Activated T-helper 1 cell treated with anti-CD3 and anti-CD28 coated beads, Interleukin-2, amount 50 U/mL, for 16 hours (primary cell): Measurements from ENCODE around the gene ROS1.
"Not testable (repeated sequence)": the region's sequence is repeated elsewhere in the genome, so short reads cannot be mapped to it uniquely, and the experiment has no call there.

Experiments
- DNase-seq, 2 donors: peaks; one replicate each; pipeline ENCODE4 v3.0.0-alpha.2; 2020; ENCODE audit warnings: low read depth in 1 of 2, low spot score in 1 of 2

Gene ROS1

DNA sequence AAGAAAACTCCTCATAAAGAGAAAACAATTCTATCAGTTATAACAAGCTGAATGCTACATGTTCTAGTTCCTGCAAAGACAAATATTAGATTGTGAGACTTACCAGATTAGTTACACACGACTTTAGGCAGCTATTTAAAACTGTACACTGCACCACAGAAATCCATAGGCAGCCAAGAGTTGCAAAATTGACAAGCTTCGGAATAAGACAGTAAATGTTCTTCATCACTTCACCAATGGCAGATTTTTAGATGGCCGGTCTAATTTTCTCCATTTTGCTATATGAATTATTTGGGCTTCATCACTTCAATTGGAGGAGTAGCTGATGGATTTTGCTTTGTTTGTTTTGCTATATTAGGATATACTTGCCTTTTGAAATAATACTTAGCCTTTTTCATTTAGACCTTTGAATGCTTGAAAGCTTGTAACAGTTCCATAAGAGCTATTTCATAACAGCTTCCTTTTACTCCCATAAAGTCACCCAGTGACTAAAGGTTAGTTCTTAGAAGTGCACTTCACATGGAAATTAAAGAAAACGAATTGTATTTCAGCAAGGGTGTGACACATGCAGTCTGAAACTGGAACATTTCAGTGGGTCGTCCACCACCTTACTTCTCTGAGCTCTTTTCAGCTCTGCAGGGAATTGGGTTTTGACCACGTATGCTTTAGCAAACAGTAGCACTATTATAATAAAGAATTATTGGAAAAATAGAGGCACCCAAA is at the start of gene ROS1:
ROS1 (minus strand) TSS at position 512 of the 723 bp plus-strand sequence; CDS start at position 226, 286 bp downstream.
- no peak for DNase-seq

GRCh38 chr6:117473401-117473800 is 47.7 kb upstream of the ROS1 start:
- no peak for DNase-seq

DNA sequence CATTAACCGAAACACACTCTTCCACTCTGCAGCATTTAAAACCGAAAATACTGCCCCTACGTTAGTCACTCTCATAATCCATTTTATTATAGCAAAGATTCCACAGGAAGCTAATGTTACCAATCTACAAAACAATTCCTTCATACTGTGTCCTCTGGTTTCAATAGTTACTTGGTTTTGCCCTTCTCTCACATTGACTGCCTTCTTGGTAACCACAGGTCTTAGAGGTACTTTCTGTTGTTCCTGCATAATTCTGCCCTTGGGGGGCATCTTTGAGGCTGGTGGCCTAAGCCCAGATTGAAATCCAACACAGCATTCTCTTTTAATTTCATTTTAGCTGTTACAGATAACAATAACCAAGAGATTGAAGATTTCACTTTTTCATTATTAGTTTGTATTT is 46.9 kb upstream of the ROS1 start:
- no peak for DNase-seq

- DNase-seq = no peak
Observed at GRCh38 chr6:117469791-117470190, 44.0 kb upstream of the ROS1 start.

- DNase-seq = no peak
Observed at GRCh38 chr6:117469356-117469755, 43.6 kb upstream of the ROS1 start.

DNA sequence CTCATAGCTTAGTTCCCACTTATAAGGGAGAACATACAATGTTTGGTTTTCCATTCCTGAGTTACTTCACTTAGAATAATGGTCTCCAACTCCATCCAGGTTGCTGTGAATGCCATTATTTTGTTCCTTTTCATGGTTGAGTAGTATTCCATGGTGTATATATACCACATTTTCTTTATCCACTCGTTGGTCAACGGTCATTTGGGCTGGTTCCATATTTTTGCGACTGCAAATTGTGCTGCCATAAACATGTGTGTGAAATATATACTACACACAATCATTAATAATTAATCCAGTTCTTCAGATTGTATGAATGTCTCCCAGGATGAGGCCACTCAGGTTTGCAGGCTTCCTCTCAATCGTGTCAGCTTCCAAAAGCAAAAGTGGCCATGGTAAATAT is 42.8 kb upstream of the ROS1 start:
- not testable (repeated sequence) for DNase-seq

DNA sequence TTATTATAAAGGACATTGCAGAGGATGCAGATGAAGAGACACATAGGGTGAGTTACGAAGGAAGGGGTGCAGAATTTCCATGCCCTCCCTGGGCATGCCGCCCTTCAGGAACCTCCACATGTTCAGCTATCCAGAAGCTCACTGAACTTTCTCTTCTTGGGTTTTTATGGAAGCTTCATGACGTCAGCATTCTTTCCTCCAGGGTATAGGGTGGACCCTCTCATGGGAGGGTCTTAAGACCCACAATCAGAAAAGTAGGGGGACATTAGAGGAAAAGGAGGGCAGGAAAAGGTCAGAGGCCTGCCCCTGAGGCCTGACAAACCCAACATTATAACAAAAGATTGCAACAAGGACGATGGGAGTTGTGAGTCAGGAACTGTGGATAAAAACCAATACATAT is 42.1 kb upstream of the ROS1 start:
- no peak for DNase-seq

GRCh38 chr6:117465691-117466090 is 39.9 kb upstream of the ROS1 start:
- no peak for DNase-seq

GRCh38 chr6:117464700-117465099 is 39.0 kb upstream of the ROS1 start:
- no peak for DNase-seq

DNA sequence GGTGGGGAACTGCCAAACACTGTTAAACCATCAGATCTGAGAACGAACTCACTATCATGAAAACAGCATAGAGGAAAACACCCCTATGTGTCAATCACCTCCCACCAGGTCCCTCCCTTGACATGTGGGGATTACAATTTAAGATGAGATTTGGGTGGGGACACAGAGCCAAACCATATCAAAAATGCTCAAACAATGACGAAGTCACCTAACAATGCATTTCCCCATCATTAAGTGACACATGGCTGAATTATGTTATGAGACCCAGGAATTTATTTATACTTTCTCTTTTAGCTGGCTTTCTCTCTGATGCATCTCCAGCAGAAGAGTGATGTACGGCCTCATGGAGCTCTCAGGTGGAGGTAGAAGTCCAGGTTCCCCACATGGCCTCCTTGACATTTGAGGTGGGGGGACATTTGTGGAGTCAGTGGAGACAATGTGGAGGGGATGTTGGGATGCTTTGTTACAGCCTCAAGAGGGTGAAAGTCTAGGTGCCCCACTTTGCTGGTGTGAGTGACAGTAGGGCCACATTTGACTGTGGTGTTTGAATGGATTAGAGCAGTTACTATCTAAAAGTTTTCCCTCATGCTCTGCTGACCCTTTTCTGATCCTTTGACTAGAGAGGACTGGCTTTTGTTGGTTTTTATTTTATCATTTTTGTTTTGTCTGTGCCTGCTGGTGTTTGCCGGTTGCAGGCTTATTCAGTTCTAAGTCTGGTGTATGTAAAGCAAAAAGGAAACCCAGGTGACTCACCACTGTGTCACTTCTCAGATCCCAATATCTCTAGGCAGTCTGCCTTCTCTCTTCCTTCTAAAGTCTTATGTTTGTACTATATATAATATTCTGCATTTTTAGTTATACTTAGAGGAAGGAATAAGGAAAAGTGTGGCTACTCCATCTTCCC is 38.3 kb upstream of the ROS1 start:
- no peak for DNase-seq

DNA sequence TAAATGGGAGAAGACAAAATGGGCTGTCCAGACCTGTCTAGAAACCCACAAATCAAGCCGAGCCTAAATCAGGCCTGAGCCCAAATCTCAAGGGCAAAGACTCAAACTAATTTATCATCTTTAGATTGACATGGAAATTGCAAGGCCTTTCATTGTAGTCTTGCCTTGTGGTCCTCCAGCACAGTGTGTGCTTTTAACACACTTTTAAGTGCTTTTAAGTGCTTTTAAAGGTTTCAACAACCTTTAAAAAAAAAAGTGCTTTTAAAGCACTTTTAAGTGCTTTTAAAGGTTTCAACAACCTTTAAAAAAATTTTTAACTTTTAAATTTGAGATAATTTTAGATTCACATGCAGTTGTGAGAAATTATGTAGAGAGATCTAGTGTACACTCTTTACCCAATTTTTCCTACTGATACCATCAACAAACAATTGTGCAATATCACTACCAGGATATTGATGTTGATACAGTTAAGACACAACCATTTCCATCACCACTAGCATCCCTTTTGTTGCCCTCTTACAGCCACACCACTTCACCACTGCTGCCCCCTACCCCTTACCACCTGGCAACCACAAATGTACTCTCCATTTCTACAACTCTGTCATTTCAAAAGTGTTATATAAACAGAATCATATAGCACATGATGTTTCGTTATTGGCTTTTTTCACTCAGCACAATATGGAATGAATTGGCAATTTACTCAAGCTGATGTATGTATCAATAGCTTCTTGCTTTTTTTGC is 33.6 kb upstream of the ROS1 start:
- DNase-seq = no peak

DNA sequence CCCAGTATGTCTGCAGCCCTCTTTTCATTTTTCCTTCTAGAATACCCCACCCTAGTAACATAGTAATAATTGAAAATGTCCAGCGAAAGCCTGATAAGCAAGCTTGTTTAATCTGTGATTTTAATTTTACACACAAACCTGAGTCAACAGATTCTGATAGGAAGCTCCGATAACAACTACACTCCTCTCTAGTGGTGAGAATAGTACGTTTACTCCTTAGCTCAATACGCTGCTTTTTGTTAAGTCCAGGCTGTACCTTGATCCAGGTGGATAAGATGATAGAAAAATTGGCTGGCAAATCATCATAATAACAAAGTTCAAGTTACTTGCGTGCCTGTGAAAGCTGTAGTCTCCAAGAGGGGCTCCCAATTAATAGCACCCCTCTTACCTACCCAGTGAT is 31.3 kb upstream of the ROS1 start:
- DNase-seq = no peak

DNA sequence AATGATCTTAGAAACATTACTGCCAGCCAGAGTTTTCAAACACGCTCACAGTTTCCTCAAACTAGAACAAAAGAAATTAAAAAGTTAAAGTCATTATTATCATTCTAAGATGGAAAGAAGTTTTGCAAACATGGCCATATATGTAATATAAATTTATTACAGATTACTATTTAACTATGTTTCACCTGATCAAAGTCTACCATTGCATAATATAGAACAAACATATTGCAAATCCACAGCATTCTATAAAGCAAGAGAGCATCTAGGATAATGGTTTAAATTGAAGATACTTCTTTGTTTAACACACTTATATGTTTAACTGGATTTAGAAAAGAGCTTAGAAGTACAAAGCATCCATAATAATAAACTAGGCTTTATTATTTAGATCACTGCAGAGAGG is 30.5 kb upstream of the ROS1 start:
- no peak for DNase-seq

- DNase-seq = no peak
Observed at GRCh38 chr6:117451671-117452070, 25.9 kb upstream of the ROS1 start.

- DNase-seq = no peak
Observed at GRCh38 chr6:117449549-117450439, 24.1 kb upstream of the ROS1 start.

GRCh38 chr6:117448732-117449485 is 23.2 kb upstream of the ROS1 start:
- no peak for DNase-seq

GRCh38 chr6:117448011-117448410 is 22.3 kb upstream of the ROS1 start:
- no peak for DNase-seq

DNA sequence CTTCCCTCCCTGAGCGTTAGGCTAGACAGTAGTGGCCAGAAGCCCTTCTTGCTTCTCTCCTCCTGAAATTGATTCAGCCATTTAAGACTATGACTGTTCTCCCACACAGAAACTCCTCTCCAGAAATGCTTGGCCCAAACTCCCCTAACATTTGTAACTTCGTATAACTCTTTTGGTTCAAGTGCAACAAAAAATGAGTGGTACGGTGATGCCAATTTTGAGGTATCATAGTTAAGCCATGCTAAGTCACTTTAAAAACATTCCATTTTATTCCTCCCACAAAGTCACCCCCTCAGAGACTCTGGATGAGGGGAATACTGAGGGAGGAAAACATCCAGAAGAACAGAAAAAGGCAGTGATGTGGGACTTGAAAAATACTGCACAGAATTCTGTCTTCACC is 21.1 kb upstream of the ROS1 start:
- DNase-seq = no peak

DNA sequence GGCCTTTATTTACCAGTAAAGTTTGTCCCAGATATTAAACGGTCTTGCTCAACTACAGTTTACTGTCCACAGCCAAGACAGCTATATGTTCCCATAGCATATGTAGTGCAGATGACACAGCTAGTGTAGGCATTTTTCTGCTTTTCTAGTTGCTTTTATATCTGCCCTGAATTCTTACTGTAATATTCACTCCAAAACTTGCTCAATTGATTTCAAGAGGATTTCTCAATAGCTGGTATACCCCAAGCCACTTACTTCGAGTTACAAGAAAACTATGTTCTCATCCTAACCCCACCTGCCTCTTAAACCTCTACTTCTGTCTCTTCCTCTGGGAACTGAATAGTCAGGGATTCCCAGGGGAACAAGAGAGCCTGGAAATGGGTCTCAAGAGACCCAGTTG is 18.9 kb upstream of the ROS1 start:
- DNase-seq = no peak

GRCh38 chr6:117442313-117442712 is 16.6 kb upstream of the ROS1 start:
- DNase-seq = not testable (repeated sequence)
